Stimulated activated CD8-positive, alpha-beta memory T cell treated with anti-CD3 and anti-CD28 coated beads, Interleukin-12 subunit alpha, Interleukin-12 subunit beta, amount 100 ng/mL, for 1 hour (primary cell): ENCODE measurements around the gene ALG5.

Experiments
- DNase-seq: peaks from one replicate; pipeline ENCODE4 v3.0.0-alpha.2; 2020; ENCODE audit warnings: low read depth

The ALG5 gene

DNA sequence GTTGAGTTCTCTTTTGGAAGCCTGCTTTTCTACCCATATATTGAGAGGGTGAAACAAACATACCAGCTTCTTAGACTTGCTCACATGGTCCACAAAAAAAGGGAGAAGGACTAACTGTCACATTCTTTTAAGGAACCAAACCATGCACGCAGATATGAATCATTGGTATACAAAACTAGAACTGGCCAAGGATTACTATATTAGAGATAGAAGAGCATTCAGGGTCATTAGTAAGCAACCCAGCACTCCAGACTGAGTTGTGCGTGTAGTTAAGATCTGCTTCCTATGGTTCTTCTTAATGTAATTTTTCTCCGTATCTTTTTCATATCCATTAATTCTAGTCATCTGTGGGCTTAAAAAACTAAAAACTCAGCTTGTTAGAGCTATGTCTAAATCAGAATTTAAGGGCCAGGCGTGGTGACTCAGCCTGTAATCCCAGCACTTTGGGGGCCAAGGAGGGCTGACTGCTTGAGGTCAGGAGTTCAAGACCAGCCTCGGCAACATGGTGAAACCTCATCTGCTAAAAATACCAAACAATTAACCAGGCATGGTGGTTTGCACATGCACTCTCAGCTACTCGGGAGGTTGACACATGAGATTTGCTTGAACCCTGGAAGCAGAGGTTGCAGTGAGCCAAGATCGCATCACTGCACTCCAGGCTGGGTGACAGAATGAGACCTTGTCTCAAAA, 19.6 kb downstream of the ALG5 start:
- DNase-seq, result no peak

DNA sequence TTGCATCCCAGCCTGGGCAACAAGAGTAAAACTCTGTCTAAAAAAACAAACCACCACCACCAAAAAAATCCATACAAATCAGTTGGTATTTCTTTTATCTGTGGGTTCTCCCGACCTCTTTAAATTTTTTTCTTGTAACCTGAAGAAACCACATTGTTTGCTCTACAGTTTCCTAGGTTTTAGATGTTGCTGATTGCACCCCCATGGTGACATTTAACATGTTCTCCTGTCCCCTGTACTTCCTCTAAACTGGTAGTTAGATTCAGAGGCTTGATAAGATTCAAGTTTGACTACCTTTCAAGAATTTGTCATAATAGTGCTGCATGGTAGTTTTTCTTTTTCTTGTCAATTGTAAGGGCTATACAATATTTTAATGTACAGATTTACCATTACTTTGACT, 24.0 kb downstream of the ALG5 start:
- DNase-seq, result no peak

DNA sequence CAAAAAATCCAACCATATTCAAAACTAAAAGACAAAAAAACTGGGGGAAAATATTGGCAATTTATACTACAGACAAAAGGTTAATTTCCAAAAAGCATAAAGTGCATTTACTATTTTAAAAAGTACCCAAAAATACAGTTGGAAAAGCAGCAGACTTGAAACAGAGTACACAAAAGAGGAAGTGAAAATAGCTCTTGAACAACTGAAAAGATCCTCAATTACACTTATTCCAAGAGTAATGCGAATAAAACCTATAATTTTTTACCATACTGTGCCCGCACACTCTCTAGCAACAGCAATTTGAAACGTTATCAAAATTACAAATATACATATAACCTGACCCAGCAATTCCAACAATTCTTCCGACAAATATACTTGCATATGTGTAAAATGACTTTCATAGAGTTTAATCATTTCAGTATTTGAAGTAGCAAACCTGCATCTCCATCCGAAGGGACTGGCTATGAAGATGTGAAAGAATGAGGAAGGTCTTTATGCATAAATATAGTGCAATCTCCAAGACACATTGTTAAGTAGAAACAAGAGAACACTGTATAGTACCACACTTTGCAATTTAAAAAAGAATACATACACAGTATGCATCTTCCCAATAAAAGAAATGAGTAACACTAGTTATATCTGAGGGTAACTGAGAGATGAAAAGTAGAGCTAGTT, 25.4 kb downstream of the ALG5 start:
- no peak for DNase-seq

DNA sequence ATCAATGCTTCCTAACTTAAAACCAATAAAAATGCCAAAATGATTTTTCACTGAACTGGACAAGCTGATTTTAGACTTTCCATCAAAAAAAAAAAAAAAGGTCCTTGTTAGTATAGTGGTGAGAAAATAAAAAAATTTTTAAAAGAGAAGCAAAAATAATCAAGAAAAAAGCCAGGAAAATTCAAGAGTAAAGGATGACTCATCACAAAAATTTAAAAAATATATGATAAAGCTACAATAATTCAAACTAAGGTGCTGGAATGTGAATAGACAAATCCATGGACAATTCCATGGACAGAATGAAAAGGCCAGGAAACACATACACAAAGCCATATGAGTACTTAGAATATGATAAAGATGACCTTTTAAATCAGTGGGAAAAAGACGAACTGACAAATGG, 26.1 kb downstream of the ALG5 start:
- DNase-seq, result no peak

DNA sequence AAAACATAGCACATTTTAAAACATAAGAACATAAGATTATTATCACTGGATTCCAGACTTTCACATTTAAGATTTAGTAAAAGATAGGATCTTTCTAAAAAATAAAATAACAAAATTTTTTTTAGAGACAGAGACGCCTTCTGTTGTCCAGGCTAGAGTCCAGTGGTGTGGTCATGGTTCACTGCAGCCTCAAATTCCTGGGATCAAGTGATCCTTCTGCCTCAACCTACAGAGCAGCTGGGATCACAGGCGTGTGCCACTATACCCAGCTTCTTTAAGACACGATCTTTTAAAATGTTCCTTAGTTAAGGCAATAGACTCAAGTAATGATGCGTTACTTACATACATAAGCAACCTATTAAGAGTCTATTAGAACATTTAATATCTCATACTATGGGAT, 32.7 kb downstream of the ALG5 start:
- no peak for DNase-seq

DNA sequence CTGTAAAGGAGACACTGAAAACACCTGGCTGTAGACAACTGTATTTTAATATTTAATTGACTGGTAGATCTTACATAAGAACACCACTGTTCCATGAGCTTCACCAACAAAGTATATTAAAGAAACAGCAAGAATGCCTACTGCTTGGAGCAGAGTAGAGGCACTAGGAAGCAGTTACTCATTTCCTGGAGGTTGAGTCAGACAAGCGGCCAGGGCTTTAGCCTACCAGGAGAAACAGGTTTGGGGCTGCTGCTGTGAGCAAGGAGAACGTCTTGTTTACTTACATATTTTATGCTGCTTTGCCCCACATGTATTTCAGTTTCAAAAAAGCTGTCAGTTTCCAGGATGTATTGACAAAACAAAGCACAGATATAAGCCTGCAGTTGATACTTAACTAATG, 33.4 kb downstream of the ALG5 start:
- DNase-seq, result no peak

DNA sequence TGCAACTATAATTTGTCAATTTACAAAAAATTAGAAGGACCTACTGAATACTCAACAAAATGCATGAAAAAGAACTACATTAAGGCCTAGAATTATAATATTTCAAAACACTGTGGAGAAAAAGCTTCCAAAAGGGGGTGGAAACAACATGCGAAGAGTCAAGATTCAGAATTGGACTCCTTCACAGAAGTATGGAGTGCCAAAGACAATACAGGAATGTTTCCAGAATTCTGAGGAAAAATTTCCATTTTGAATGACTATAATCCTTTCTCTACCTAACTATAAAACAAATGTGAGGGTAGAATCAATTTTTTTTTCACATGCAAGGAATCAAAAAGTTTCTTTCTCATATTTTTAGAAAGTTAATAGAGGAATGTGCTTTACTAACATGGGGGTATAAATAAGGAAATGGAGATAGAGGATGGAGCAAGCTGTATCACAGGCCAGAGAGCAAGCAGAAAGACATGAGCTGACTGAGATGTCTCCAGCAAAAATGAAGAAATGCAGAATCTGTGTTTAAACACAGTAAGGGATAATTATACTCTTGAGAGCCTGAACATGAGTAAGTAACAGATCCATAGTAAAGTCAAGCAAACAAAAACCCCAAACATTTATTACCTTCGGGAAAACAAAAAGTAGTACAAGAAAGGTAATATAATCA, 39.6 kb downstream of the ALG5 start:
- no peak for DNase-seq

DNA sequence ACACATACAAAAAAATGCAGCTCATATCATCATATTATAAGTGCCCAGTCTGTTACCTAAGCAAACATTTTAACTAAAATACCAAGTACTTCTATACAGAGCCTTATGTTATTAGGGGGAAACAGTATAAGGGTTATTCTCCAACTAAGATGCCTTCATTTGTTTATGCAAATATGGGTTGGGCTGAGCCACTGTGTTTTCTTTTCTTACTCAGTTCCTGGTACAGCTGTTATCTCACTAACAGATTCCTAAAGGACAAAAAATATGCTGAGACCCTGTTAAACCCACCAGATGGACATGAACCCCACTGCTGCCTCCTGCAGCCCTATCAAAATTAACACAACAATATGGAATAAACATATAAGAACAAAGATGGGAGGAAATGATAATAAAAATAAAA, 44.6 kb downstream of the ALG5 start:
- DNase-seq, result no peak

DNA sequence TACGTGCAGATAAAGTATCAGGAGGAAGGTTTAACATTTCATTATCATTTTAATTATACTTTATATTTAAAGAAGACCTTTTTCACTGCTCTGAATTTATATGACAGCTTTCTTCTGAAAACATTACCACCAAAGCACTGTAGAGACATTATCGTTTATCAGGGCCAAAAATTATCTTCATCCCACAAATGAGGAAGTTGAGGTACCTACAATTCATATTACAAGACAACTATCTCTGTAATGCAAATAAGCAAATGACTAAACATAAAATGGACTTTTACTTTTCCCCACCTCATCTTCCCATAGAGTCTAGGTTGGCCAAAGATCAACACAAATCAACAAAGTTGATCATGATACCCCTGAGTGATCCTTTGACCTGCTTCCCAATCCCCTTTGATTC, 48.2 kb downstream of the ALG5 start:
- DNase-seq, result no peak

DNA sequence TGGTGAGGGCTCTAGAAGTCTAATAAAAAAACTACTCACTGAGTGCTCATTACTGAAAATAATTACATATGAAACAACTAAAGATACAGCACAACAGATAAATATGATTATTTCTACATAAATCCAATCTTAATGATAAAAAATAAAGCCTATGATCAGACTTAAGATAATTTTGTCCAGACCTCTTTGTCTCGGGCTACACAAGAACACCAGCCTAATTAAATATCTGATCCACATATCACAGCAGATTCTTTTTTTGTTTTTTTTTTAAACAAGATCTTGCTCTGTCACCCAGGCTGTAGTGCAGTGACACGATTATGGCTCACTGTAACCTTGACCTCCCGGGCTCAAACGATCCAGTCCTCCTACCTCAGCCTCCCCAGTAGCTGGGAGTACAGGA, 48.8 kb downstream of the ALG5 start:
- no peak for DNase-seq

DNA sequence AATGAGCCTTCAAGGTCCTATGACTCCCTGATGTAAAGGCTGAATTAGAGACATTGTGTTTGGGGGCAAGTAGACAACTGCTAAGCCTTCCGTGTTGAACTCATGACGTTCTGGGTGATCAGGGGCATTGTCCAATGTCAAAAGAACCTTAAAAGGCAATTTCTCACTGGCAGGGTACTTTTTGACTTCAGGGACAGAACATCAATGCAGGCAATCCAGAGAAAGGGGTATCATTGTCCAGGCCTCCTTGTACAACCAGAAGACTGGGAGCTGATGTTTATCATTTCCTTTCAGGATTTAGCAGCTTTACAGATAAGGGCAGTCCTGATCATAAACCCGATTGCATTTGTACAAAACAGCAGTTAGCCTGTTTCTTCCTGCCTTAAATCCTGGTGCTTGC, 54.1 kb downstream of the ALG5 start:
- DNase-seq, result no peak

DNA sequence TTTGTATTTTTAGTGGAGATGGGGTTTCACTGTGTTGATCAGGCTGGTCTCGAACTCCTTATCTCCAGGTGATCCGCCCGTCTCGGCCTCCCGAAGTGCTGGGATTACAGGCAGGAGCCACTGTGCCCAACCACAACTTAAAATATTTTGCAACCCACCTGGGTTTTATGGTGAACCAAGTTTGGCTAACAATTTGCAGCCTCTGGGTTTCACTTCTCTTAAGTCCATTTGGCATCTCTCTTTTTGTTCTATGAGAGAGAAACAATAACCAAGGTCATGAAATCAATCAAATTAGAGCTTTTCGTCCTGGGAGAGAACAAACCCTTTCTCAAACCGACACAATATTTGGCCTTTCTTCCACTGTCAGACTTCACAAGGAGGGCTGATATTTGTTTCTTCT, 73.5 kb downstream of the ALG5 start:
- no peak for DNase-seq

DNA sequence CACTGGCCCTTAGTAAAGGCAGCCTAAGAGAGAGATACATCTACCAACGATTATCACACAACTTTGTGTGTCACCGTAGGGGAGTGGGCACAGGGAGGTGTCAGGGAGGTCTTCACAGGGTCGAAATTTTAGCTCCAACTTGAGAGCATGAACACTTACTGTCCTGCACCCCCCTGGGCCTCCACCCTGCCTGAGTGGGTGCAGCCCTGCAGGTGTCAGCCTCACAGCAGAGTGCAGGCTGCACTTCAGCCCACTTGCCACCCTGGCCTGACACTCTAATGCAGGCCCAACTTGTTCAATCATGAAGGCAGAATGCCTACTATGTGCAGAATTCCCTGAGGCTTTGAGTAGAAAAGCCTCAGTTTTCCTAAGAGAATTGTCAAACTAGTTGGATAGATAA, 75.1 kb downstream of the ALG5 start:
- DNase-seq, result no peak

DNA sequence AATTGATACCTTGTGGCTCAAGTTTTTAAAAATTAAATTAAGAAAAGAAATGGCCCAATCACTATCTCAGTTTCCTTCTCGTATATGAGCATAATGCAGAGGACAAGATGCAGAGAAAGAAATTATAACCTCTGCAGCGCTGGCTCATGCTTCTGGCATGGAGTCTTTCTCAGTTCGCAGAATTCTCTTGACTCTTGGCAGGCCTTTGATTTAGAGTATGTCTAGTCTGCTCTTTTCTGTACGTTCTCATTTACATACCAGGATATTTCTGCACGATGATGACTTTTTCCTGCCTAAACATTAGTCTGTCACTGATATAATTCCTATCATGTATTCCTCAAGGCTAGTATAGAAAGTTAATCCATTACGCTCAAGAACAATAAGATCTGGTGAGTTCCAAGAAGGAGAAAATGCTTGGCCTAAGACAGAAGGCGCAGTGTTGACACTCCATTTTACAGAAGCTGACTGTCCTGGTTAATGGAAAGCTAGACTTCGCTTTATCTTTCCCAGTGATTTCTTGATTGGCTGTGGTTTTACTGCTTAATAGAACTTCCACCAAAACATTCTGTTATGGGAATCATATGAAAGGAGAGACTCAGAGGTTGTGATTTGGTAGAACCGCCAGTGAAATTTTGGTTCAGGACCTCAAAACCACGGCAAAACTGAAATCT, 77.4 kb downstream of the ALG5 start:
- no peak for DNase-seq

DNA sequence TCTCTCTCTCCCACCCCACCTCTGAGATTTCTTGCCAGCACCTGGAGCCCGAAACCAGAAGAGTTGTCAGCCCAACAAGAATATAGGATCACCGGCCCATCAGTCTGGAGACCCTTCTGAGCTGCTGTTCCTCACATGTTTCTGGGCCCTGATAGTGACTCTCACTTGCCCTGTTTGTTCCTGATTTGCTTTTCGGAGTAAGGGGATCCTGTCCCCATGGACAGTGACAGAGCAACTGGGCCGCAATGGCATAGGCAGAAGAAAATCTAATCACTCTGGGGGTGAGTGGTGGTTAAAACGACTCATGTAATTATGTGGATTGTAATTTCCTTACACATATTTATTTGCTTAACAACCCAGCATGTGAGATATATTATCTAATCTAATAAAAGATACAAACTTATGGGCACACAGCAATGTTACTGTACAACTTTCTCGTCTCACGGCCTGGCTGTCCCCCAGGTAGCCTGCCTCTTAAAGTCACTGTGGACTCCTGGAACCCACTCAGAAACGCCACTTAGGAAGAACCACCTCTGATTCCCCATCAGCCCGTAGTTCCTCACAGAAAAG, 78.4 kb downstream of the ALG5 start:
- DNase-seq, result no peak

DNA sequence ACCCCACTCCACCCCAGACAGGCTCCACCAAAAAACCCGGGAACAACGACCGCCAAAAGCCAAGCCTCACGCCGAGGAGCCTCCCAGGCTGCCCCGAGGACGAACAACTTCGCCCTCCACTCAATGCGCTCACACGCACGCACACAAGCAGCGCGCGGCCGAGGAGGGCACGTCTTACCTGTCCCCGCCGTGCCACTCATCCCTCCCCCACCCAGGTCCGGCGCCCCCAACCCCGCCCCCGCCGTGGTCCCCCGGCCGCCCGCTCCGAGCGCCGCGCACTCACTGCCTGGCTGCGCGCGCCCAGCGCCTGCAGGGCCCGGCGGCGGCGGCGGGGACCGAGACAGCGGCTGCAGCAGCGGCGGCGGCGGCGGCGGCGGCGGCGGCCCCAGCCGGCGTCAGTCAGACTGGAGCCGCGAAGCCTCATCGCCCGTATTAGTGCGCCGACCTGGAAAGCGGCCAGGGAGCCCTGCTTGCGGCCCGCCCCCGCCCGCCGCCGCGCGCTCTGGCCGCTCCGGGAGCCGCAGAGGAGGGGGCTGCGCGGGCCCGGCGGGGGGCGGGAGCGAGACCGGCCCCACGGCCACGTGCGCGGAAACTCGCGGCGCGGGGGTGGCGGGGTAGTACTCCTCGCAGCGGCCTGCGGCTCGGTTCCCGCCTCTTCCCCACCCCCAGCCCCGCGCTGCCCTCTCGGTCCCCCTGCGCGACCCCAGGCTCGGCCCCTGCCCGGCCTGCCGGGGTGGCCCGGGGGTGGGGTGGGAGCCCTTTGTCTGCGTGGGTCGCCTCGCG, 79.1 kb downstream of the ALG5 start, which contains the start of gene SMAD9:
TSS of gene SMAD9 (minus strand) at position 406 of the 783 bp plus-strand sequence. CDS start 40,549 bp downstream, outside the sequence.
- DNase-seq, result no peak

DNA sequence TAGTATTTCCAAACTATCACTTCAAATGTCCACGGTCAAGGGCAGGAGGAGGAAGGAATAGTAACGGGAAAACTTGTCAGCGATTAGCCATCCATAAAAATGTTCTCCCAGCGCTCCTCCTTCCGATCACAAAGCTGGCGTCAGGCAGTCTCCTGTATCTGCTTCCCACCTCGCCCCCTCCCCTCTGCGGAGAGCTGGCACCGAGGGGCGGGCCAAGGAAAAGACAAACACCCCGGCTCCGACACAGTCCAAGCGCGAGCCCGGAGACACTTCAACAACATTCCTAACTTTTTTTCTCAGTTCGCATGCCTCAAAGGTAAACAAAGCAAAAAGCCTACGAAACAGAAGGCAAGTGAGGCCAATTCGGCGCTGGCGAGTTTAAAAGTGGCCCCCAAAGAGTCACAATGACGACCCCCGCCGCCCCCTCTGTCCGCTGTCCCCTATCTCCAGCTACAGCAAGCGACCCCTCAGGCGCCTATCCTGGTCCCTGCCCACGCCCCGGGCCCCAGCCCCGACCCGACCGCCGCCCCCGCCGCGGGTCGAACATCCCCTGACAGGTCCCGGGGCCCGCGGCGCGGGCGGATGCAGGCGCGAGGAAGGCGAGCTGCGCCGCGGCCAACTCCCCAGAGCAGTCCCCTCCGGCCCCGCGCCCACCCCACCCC, 79.8 kb downstream of the ALG5 start:
- DNase-seq, result no peak

DNA sequence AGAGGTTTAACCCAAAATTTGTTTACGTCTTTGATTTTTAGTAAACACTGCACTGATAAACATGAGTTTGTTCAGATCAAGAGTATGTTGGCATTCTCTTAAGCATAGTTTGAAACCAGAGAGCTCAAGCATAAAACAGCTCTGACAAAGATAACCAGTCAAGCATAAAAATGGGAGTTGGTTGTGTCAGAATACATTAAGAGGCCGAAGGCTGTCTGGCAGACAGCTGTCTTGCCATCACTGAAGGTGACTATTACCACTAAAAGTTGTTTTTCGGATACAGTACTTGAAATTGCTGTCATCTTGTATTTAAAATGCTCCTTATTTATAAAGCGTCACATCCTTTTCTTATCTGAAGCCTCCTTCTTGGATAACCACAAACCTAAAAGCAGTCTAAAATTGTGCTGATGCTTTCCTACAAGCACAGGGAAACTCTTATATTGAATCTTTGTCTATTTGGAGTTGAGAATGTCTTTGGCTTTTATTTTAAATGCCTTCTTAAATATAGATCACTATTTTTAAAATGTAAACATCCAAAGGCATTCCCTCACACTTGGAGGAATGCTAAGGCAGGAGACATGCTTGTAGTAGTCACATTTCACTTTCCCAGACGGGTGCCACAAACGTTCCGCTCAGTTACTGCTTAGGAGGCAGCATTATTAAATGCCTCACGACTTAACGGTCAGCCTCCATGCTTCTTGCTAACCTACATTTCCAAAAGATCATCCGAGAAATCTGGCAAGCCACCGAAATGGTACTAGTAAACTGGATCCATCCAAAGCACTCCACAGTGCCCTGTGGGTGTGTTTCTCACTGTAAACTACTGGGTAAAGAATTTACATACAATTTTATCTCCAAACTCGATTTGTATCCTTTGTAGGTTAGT, 80.7 kb downstream of the ALG5 start:
- DNase-seq, result no peak

DNA sequence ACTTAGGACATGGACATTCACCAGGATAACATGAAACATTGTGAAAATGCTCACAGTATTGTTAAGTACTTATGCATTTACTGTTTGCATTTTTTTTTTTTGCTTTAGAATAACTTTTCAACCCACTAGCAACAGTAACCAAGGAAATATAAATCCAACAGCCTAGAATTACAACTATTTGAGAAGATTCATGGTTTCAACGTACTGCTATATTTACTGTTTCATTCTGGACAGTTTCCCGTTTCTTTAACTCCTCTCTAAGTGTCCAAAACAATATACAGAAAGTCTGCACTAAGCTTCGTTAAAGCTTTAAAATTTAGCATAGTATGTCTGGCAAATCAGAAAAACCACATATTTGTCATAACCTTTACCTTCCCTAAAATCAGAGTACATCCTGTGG, 81.8 kb downstream of the ALG5 start:
- no peak for DNase-seq
